Body of pancreas (tissue), 4 donors: ENCODE measurements around the gene CYP4F8.

ENCODE experiments used
- POLR2A ChIP-seq, 3 donors: fragments of 450-650 bp; IDR thresholded peaks; one replicate each; pipeline ENCODE4 v1.6.1; 2016; ENCODE audit warnings: antibody characterized with exemption in 3 of 3, mild to moderate bottlenecking in 2 of 3
- TF ChIP-seq, protein P1 (sequence below), 7 experiments: fragments of 450-650 bp in 4 of 7; fragments of 200-600 bp in 3 of 7; sonication (generic) in 3 of 7; IDR thresholded peaks; one replicate each; pipeline ENCODE4 v1.5.1; 2016 to 2019; ENCODE audit warnings: antibody characterized with exemption in 7 of 7

DNA sequence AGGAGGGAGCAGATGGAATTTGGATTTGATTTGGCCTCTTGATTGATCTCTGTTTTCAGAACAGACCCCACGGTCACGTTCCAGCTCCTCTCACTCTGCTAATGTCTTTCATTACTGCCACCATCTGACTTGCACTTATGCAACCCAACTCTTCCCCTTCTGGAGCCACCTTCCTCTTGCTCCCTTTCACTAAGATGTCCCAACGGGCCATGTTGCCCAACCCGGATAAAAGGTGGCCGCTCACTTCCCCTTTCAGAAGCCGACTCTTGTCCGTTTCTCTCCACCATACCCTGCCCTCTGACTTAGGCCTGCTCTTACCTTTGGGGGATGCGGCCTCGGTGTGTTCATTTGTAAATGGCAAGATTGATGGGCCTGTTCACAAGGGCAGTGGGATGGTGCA is 27.4 kb upstream of the CYP4F8 start:
- TF ChIP-seq, protein P1, sequence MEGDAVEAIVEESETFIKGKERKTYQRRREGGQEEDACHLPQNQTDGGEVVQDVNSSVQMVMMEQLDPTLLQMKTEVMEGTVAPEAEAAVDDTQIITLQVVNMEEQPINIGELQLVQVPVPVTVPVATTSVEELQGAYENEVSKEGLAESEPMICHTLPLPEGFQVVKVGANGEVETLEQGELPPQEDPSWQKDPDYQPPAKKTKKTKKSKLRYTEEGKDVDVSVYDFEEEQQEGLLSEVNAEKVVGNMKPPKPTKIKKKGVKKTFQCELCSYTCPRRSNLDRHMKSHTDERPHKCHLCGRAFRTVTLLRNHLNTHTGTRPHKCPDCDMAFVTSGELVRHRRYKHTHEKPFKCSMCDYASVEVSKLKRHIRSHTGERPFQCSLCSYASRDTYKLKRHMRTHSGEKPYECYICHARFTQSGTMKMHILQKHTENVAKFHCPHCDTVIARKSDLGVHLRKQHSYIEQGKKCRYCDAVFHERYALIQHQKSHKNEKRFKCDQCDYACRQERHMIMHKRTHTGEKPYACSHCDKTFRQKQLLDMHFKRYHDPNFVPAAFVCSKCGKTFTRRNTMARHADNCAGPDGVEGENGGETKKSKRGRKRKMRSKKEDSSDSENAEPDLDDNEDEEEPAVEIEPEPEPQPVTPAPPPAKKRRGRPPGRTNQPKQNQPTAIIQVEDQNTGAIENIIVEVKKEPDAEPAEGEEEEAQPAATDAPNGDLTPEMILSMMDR (IDR thresholded peaks at IDR 0.05) = no peak
- no peak for TF ChIP-seq POLR2A (IDR thresholded peaks at IDR 0.05)
